Endodermal cell (in vitro differentiated cells): ENCODE results near the gene UGT1A4. TPM values are rescaled to one million over a fixed set of nuclear protein-coding genes. Genes with fewer than 3 reads are reported as not detected.

Experiments used
- DNase-seq: peaks from one replicate; pipeline ENCODE4 v3.0.0-alpha.2; 2017
- H3K27ac ChIP-seq: 2 replicates; pipeline ENCODE4 v1.5.1; 2013; ENCODE audit warnings: mild to moderate bottlenecking, low read depth, low read length, moderate library complexity
- H3K27me3 ChIP-seq: 2 replicates; pipeline ENCODE4 v1.6.1; 2013; ENCODE audit warnings: mild to moderate bottlenecking, low read length, moderate library complexity; ENCODE audit not compliant: insufficient read depth, control insufficient read depth, poor library complexity, severe bottlenecking
- H3K36me3 ChIP-seq: 2 replicates; pipeline ENCODE4 v1.7.0; 2013; ENCODE audit warnings: mild to moderate bottlenecking, low read length, moderate library complexity; ENCODE audit not compliant: control insufficient read depth, insufficient read depth
- H3K4me1 ChIP-seq: one replicate; pipeline ENCODE4 v1.7.0; 2013; ENCODE audit warnings: low read length; ENCODE audit not compliant: control insufficient read depth, insufficient read depth
- H3K4me3 ChIP-seq: 2 replicates; pipeline ENCODE4 v1.5.1; 2013; ENCODE audit warnings: mild to moderate bottlenecking, low read length, moderate library complexity
- H3K9ac ChIP-seq: 2 replicates; pipeline ENCODE4 v1.6.1; 2013; ENCODE audit warnings: mild to moderate bottlenecking, low read length, moderate library complexity; ENCODE audit not compliant: poor library complexity, severe bottlenecking; ENCODE audit errors: extremely low read depth
- H3K9me3 ChIP-seq: 2 replicates; pipeline ENCODE4 v1.6.1; 2013; ENCODE audit warnings: mild to moderate bottlenecking, low read length, moderate library complexity; ENCODE audit not compliant: control insufficient read depth
- H3K27ac Mint-ChIP-seq: 2 replicates; pipeline ENCODE4 v1.8.0; 2020; ENCODE audit warnings: mixed read lengths
- H3K27me3 Mint-ChIP-seq: 2 replicates; pipeline ENCODE4 v1.8.0; 2021; ENCODE audit warnings: mild to moderate bottlenecking, mixed read lengths; ENCODE audit not compliant: insufficient read depth
- H3K36me3 Mint-ChIP-seq: 2 replicates; pipeline ENCODE4 v1.8.0; 2020; ENCODE audit warnings: low read depth, mixed read lengths
- H3K4me1 Mint-ChIP-seq: 2 replicates; pipeline ENCODE4 v1.8.0; 2020; ENCODE audit warnings: mixed read lengths
- H3K4me3 Mint-ChIP-seq: 2 replicates; pipeline ENCODE4 v1.8.0; 2020; ENCODE audit warnings: mild to moderate bottlenecking, moderate library complexity, mixed read lengths
- H3K9me3 Mint-ChIP-seq: 2 replicates; pipeline ENCODE4 v1.8.0; 2020; ENCODE audit warnings: mild to moderate bottlenecking, mixed read lengths
- WGBS, 2 experiments: methylation state at CpG; one replicate each; pipeline versions ENCODE4 v1.1.5 to v1.1.7; 2013; ENCODE audit warnings: missing lambda C conversion rate in 2 of 2, mixed read lengths in 1 of 2; ENCODE audit not compliant: insufficient coverage in 1 of 2, insufficient read length in 1 of 2; 5-methylcytosine and 5-hydroxymethylcytosine counted together
- total RNA-seq, 2 donors: library from RNA; stranded (reverse); fragmentation: NEBNext Ultra II Directional in 1 of 2; extraction: Animal tissue kit (Norgen Biotek cat#: 25700) in 1 of 2; gene quantifications; 2 replicates in 1 of 2; 3 replicates in 1 of 2; pipeline ENCODE4 v1.2.1, GENCODE V29; 2021
- TF ChIP-seq, protein P1 (sequence below): fragments of 200-600 bp; sonication (generic); conservative IDR thresholded peaks from 2 replicates; pipeline ENCODE4 v1.5.0; 2021; ENCODE audit warnings: antibody characterized with exemption, mild to moderate bottlenecking

The UGT1A4 gene
- total RNA-seq, 2 donors from 2014 or later: not detected

GRCh38 chr2:233795735-233796171, 77.2 kb downstream of the UGT1A4 start:
- Mint-ChIP-seq H3K9me3 (peaks cover 3% of the 10 kb centered on the region), H3K27ac (no peak overlapping the region), H3K4me1 (no peaks in the 10 kb centered on the region), H3K27me3 (peaks cover 2% of the 10 kb centered on the region), H3K36me3 (no peaks in the 10 kb centered on the region), H3K4me3 (no peak overlapping the region)
- no peaks in the 10 kb centered on the region for H3K9me3 ChIP-seq
- 92 to 93% methylated on average over 9 to 13 of the region's 13 CpGs for whole genome bisulfite sequencing, 2 experiments
- H3K36me3 ChIP-seq: no peaks in the 10 kb centered on the region
- no peak overlapping the region for H3K27ac ChIP-seq
- no peaks in the 10 kb centered on the region for H3K27me3 ChIP-seq
- H3K9ac ChIP-seq: no peak overlapping the region
- H3K4me1 ChIP-seq: no peaks in the 10 kb centered on the region
- DNase-seq: peak; percentile 28
- TF ChIP-seq, protein P1, sequence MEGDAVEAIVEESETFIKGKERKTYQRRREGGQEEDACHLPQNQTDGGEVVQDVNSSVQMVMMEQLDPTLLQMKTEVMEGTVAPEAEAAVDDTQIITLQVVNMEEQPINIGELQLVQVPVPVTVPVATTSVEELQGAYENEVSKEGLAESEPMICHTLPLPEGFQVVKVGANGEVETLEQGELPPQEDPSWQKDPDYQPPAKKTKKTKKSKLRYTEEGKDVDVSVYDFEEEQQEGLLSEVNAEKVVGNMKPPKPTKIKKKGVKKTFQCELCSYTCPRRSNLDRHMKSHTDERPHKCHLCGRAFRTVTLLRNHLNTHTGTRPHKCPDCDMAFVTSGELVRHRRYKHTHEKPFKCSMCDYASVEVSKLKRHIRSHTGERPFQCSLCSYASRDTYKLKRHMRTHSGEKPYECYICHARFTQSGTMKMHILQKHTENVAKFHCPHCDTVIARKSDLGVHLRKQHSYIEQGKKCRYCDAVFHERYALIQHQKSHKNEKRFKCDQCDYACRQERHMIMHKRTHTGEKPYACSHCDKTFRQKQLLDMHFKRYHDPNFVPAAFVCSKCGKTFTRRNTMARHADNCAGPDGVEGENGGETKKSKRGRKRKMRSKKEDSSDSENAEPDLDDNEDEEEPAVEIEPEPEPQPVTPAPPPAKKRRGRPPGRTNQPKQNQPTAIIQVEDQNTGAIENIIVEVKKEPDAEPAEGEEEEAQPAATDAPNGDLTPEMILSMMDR: no peak
- H3K4me3 ChIP-seq: no peak overlapping the region

- Mint-ChIP-seq H3K4me1 (no peaks in the 10 kb centered on the region), H3K27me3 (peaks cover 2% of the 10 kb centered on the region)
- TF ChIP-seq, protein P1: no peak
These were observed 77.7 kb downstream of the UGT1A4 start for GRCh38 chr2:233796254-233796653.

DNA sequence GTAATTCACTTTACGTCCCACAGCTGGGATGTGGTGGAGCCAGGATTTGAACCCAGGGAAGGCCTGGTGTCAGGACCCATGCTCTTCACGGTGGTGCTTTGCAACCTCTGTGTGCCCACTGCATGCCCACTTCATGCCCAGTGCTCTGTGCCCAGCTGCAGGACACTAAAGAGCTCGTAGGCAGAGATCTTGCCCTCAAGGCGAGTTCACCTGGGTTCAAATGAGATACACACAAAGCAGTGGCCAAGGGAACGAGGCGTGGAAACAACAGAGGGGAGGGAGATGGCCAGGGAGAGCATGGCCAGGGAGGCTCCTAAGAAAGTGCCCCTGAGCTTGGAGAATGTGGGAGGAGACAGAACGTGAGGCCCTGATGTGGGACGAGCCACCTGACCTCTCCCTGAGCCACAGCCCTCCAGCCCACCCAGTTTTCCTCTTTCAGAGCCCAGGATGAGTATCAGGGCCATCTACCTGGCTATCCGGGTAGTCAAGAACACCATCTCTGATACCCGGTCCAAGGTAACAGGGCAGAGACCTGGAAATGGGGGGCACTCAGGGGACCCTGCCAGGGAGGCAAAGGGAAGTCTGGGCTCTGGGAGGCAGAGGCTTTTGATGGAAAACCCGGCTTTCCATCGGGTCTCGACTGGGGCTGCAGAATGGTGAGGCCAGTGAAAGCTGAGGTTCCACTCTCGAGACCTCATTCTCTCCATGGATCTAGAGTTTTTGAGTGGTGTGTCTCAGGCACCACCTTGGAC, 80.0 kb downstream of the UGT1A4 start:
- H3K4me3 Mint-ChIP-seq: no peak overlapping the region
- Histone ChIP-seq H3K9ac (no peak overlapping the region), H3K27me3 (no peaks in the 10 kb centered on the region), H3K4me3 (no peak overlapping the region), H3K27ac (no peak overlapping the region), H3K36me3 (no peaks in the 10 kb centered on the region), H3K9me3 (no peaks in the 10 kb centered on the region), H3K4me1 (no peaks in the 10 kb centered on the region)
- H3K36me3 Mint-ChIP-seq: no peaks in the 10 kb centered on the region
- H3K27me3 Mint-ChIP-seq: peaks cover 11% of the 10 kb centered on the region
- peak; percentile 23 for DNase-seq
- no peaks in the 10 kb centered on the region for H3K4me1 Mint-ChIP-seq
- no peak overlapping the region for H3K27ac Mint-ChIP-seq
- WGBS, 2 experiments: 87 to 91% methylated on average over 10 to 14 of the region's 14 CpGs
- TF ChIP-seq, protein P1: no peak
- peaks cover 3% of the 10 kb centered on the region for H3K9me3 Mint-ChIP-seq

More at GRCh38 chr2:233796254-233796653, 77.7 kb downstream of the UGT1A4 start:
- no peak overlapping the region for H3K4me3 Mint-ChIP-seq
- no peaks in the 10 kb centered on the region for H3K36me3 ChIP-seq
- no peaks in the 10 kb centered on the region for H3K36me3 Mint-ChIP-seq
- H3K9ac ChIP-seq: no peak overlapping the region
- H3K27ac Mint-ChIP-seq: no peak overlapping the region
- H3K27me3 ChIP-seq: no peaks in the 10 kb centered on the region
- DNase-seq: peak; percentile 15
- H3K4me3 ChIP-seq: no peak overlapping the region
- no peak overlapping the region for H3K27ac ChIP-seq
- no peaks in the 10 kb centered on the region for H3K9me3 ChIP-seq
- H3K9me3 Mint-ChIP-seq: peaks cover 3% of the 10 kb centered on the region
- WGBS, 2 experiments: 95 to 100% methylated on average over 3 to 9 of the region's 9 CpGs
- no peaks in the 10 kb centered on the region for H3K4me1 ChIP-seq
